GM23338 (cell line): Measurements from ENCODE around the gene SCCPDH. TPM values are rescaled to one million over a fixed set of nuclear protein-coding genes. Genes with fewer than 3 reads are reported as not detected.

ENCODE experiments used
- ATAC-seq: fragments of 200-7000 bp; cut with Tn5 transposase; 3 replicates; pipeline ENCODE4 v1.9.1; 2020
- DNase-seq: peaks from one replicate; pipeline ENCODE4 v3.0.0-alpha.2; 2015; ENCODE audit warnings: low spot score
- H2AFZ ChIP-seq: fragments of 200-600 bp; sonication (generic); 2 replicates; pipeline ENCODE4 v1.8.0; 2016; ENCODE audit warnings: antibody characterized with exemption, mild to moderate bottlenecking, moderate library complexity
- H3F3A ChIP-seq: fragments of 200-600 bp; sonication (generic); replicated peaks from 2 replicates; pipeline ENCODE4 v1.8.0; 2017; ENCODE audit warnings: antibody characterized with exemption, mixed run types, low read depth
- H3K27ac ChIP-seq: fragments of 200-600 bp; sonication (generic); 2 replicates; pipeline ENCODE4 v1.6.1; 2016; ENCODE audit warnings: low read depth
- H3K27me3 ChIP-seq: fragments of 200-600 bp; sonication (generic); 2 replicates; pipeline ENCODE4 v1.8.0; 2016; ENCODE audit warnings: mild to moderate bottlenecking, mixed run types, moderate library complexity; ENCODE audit not compliant: insufficient read depth
- H3K36me3 ChIP-seq: fragments of 200-600 bp; sonication (generic); 2 replicates; pipeline ENCODE4 v1.8.0; 2016; ENCODE audit warnings: mild to moderate bottlenecking; ENCODE audit not compliant: insufficient read depth
- H3K4me1 ChIP-seq: fragments of 200-600 bp; sonication (generic); 2 replicates; pipeline ENCODE4 v1.8.0; 2016; ENCODE audit warnings: mild to moderate bottlenecking, moderate library complexity; ENCODE audit not compliant: insufficient read depth
- H3K4me2 ChIP-seq: fragments of 200-600 bp; sonication (generic); 2 replicates; pipeline ENCODE4 v1.7.1; 2017; ENCODE audit warnings: mixed run types
- H3K4me3 ChIP-seq: fragments of 200-600 bp; sonication (generic); 2 replicates; pipeline ENCODE4 v1.6.1; 2016; ENCODE audit warnings: mixed run types
- H3K79me2 ChIP-seq: fragments of 200-600 bp; sonication (generic); replicated peaks from 2 replicates; pipeline ENCODE4 v1.8.0; 2017; ENCODE audit warnings: mild to moderate bottlenecking; ENCODE audit not compliant: insufficient read depth
- H3K9me2 ChIP-seq: fragments of 200-600 bp; sonication (generic); 2 replicates; pipeline ENCODE4 v1.8.0; 2017; ENCODE audit not compliant: insufficient read depth
- H4K20me1 ChIP-seq: fragments of 200-600 bp; sonication (generic); replicated peaks from 2 replicates; pipeline ENCODE4 v1.8.0; 2017; ENCODE audit warnings: mild to moderate bottlenecking; ENCODE audit not compliant: insufficient read depth
- H3K27ac Mint-ChIP-seq: 2 replicates; pipeline ENCODE4 v1.8.0; 2020; ENCODE audit warnings: inconsistent platforms, mild to moderate bottlenecking, moderate library complexity, mixed read lengths
- H3K27me3 Mint-ChIP-seq: 3 replicates; pipeline ENCODE4 v1.8.0; 2022; ENCODE audit warnings: low read depth, mild to moderate bottlenecking, moderate library complexity, mixed read lengths, inconsistent platforms; ENCODE audit not compliant: insufficient read depth, poor library complexity
- H3K36me3 Mint-ChIP-seq: 3 replicates; pipeline ENCODE4 v1.8.0; 2021; ENCODE audit warnings: low read depth, mild to moderate bottlenecking, inconsistent platforms, moderate library complexity, mixed read lengths
- H3K4me1 Mint-ChIP-seq: 3 replicates; pipeline ENCODE4 v1.8.0; 2020; ENCODE audit warnings: mild to moderate bottlenecking, inconsistent platforms, mixed read lengths
- H3K4me3 Mint-ChIP-seq: 3 replicates; pipeline ENCODE4 v1.8.0; 2021; ENCODE audit warnings: moderate library complexity, mild to moderate bottlenecking, inconsistent platforms, mixed read lengths
- H3K9me3 Mint-ChIP-seq: 3 replicates; pipeline ENCODE4 v1.8.0; 2020; ENCODE audit warnings: moderate library complexity, mild to moderate bottlenecking, inconsistent platforms, mixed read lengths
- CREB1 ChIP-seq: fragments of 250-450 bp; sonication (Bioruptor Pico); IDR thresholded peaks from 2 replicates; pipeline ENCODE4 v1.5.0; 2020; ENCODE audit warnings: low read depth, mild to moderate bottlenecking, moderate library complexity
- CTCF ChIP-seq, 2 experiments: fragments of 200-600 bp in 1 of 2; sonication (generic) in 1 of 2; conservative IDR thresholded peaks; 2 replicates each; pipeline versions ENCODE4 v1.5.1 to v1.6.1; 2016 to 2017; ENCODE audit warnings: antibody characterized with exemption in 2 of 2, low read depth in 2 of 2, mild to moderate bottlenecking in 2 of 2, moderate library complexity in 1 of 2
- ETS1 ChIP-seq: IDR thresholded peaks from 2 replicates; pipeline ENCODE4 v1.6.1; 2016; ENCODE audit warnings: antibody characterized with exemption
- EZH2 ChIP-seq: fragments of 200-600 bp; sonication (generic); IDR thresholded peaks from one replicate; pipeline ENCODE4 v1.8.0; 2017; ENCODE audit warnings: antibody characterized with exemption, mild to moderate bottlenecking, low read depth; ENCODE audit not compliant: unreplicated experiment
- EZH2phosphoT487 ChIP-seq: fragments of 200-600 bp; sonication (generic); IDR thresholded peaks from one replicate; pipeline ENCODE4 v1.8.1; 2018; ENCODE audit warnings: antibody characterized with exemption; ENCODE audit not compliant: unreplicated experiment
- JUNB ChIP-seq: IDR thresholded peaks from one replicate; pipeline ENCODE4 v1.6.1; 2016; ENCODE audit warnings: antibody characterized with exemption; ENCODE audit not compliant: unreplicated experiment
- NANOG ChIP-seq: IDR thresholded peaks from 2 replicates; pipeline ENCODE4 v1.6.1; 2016; ENCODE audit warnings: antibody characterized with exemption, borderline replicate concordance
- POLR2AphosphoS5 ChIP-seq: IDR thresholded peaks from 2 replicates; pipeline ENCODE4 v1.6.1; 2016; ENCODE audit warnings: antibody characterized with exemption, low read depth
- STAT1 ChIP-seq: IDR thresholded peaks from one replicate; pipeline ENCODE4 v1.6.1; 2016; ENCODE audit warnings: antibody characterized with exemption; ENCODE audit not compliant: unreplicated experiment
- ZNF114 ChIP-seq: fragments of 250-450 bp; sonication (Bioruptor Pico); IDR thresholded peaks from 2 replicates; pipeline ENCODE4 v1.5.0; 2020; ENCODE audit warnings: mild to moderate bottlenecking, moderate library complexity
- ZNF331 ChIP-seq: fragments of 250-450 bp; sonication (Bioruptor Pico); IDR thresholded peaks from 2 replicates; pipeline ENCODE4 v1.5.0; 2020; ENCODE audit warnings: low read depth, mild to moderate bottlenecking, moderate library complexity
- polyA plus RNA-seq: library from polyadenylated mRNA; unstranded; fragments of >200 nt; fragmentation: Nextera tagmentation; extraction: Ambion mirVana; gene quantifications from 2 replicates; pipeline ENCODE4 v1.2.1, GENCODE V29; 2016
- total RNA-seq: library from RNA; depleted of rRNA; stranded (reverse); fragments of >200 nt; shearing (Covaris generic); gene quantifications from 2 replicates; pipeline ENCODE4 v1.2.3, GENCODE V29; 2014
- TF ChIP-seq, protein P1 (sequence below): IDR thresholded peaks from one replicate; pipeline ENCODE4 v1.6.1; 2018; ENCODE audit warnings: antibody characterized with exemption; ENCODE audit not compliant: unreplicated experiment

The SCCPDH gene
- total and polyA plus RNA-seq, 2 experiments from 2014 or later, result 14.4 to 18.8 TPM

DNA sequence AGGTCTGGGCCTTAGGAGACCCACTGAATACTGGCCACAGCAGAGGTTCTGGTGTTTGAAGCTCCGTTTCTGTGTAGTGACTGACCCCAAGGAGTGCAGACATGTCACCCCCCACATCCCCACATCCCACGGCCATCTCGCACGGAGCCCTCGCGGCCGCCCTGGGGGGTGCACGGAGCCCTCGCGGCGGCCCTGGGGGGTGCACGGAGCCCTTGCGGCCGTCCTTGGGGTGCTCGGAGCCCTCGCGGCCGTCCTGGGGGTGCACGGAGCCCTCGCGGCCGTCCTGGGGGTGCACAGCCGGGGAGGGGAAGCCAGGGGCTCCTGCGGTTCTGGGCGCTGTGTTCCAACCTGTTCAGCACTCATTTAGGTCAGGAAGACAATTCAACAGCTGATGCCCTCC is 68.4 kb downstream of the SCCPDH start (continued):
- TF ChIP-seq CTCF (conservative IDR thresholded peaks at IDR 0.05; ENCODE audit: low read depth in 2 of 2) (no peak), ETS1 (no peak), NANOG (no peak), JUNB (no peak), STAT1 (no peak), ZNF114 (CRISPR knock-in tag) (no peak), CREB1 (CRISPR knock-in tag) (no peak), EZH2 (no peak)
- TF ChIP-seq, protein P1, sequence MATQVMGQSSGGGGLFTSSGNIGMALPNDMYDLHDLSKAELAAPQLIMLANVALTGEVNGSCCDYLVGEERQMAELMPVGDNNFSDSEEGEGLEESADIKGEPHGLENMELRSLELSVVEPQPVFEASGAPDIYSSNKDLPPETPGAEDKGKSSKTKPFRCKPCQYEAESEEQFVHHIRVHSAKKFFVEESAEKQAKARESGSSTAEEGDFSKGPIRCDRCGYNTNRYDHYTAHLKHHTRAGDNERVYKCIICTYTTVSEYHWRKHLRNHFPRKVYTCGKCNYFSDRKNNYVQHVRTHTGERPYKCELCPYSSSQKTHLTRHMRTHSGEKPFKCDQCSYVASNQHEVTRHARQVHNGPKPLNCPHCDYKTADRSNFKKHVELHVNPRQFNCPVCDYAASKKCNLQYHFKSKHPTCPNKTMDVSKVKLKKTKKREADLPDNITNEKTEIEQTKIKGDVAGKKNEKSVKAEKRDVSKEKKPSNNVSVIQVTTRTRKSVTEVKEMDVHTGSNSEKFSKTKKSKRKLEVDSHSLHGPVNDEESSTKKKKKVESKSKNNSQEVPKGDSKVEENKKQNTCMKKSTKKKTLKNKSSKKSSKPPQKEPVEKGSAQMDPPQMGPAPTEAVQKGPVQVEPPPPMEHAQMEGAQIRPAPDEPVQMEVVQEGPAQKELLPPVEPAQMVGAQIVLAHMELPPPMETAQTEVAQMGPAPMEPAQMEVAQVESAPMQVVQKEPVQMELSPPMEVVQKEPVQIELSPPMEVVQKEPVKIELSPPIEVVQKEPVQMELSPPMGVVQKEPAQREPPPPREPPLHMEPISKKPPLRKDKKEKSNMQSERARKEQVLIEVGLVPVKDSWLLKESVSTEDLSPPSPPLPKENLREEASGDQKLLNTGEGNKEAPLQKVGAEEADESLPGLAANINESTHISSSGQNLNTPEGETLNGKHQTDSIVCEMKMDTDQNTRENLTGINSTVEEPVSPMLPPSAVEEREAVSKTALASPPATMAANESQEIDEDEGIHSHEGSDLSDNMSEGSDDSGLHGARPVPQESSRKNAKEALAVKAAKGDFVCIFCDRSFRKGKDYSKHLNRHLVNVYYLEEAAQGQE, result no peak

- H3K36me3 Mint-ChIP-seq, result no peaks in the 10 kb centered on the region; the same call in 2 of the 3 replicates
- H3K27me3 ChIP-seq, result no peaks in the 10 kb centered on the region
- H3K27me3 Mint-ChIP-seq, result peaks cover 16% of the 10 kb centered on the region
- no peak overlapping the region for H3K27ac ChIP-seq
- H3K4me1 Mint-ChIP-seq, result peaks cover 51% of the 10 kb centered on the region
- no peaks in the 10 kb centered on the region for H3K9me2 ChIP-seq
- H3K4me3 ChIP-seq, result no peak overlapping the region
- H4K20me1 ChIP-seq, result no peaks in the 10 kb centered on the region
- H3K79me2 ChIP-seq, result no peaks in the 10 kb centered on the region
- no peak for DNase-seq
- H3K9me3 Mint-ChIP-seq, result no peaks in the 10 kb centered on the region
- H3K36me3 ChIP-seq, result no peaks in the 10 kb centered on the region
- H3F3A ChIP-seq, result 0 out of 2 replicates have a peak, but pooled peaks cover 2% of the 10 kb centered on the region
- peak overlapping the region; percentile 57; the same call in 1 of the 2 replicates for H3K4me2 ChIP-seq
- peak overlapping the region; percentile 17; the same call in 1 of the 3 replicates for H3K4me3 Mint-ChIP-seq
- H2AFZ ChIP-seq, result no peak overlapping the region
- H3K27ac Mint-ChIP-seq, result 0 out of 2 replicates have a peak overlapping the region, but pooled peaks have one; percentile 56
- ATAC-seq, result no peak
- peaks cover 18% of the 10 kb centered on the region for H3K4me1 ChIP-seq
- no peak for TF ChIP-seq CREB1 (CRISPR knock-in tag)
- no peak for TF ChIP-seq NANOG
- no peak for TF ChIP-seq ZNF114 (CRISPR knock-in tag)
- no peak for TF ChIP-seq EZH2phosphoT487
- no peak for TF ChIP-seq STAT1
- no peak for TF ChIP-seq EZH2
- TF ChIP-seq CTCF (conservative IDR thresholded peaks at IDR 0.05; ENCODE audit: low read depth in 2 of 2), result no peak
- no peak for TF ChIP-seq POLR2AphosphoS5
- no peak for TF ChIP-seq ETS1
- no peak for TF ChIP-seq JUNB
- TF ChIP-seq ZNF331 (CRISPR knock-in tag), result no peak
- TF ChIP-seq, protein P1, result no peak
Observed at GRCh38 chr1:246793356-246793896, 69.2 kb downstream of the SCCPDH start.
